OCI-LY1 (cell line): ENCODE measurements around the gene NTMT2.
"Not testable (repeated sequence)": the region's sequence is repeated elsewhere in the genome, so short reads cannot be mapped to it uniquely, and the experiment has no call there.

Experiments
- H2AFZ ChIP-seq: fragments of 200-600 bp; sonication (generic), shearing (Covaris generic); 2 replicates; pipeline ENCODE4 v1.6.0; 2014; ENCODE audit warnings: antibody characterized with exemption, mild to moderate bottlenecking, low read length
- H3F3A ChIP-seq: fragments of 200-600 bp; sonication (generic), shearing (Covaris generic); 2 replicates; pipeline ENCODE4 v1.6.0; 2014; ENCODE audit warnings: mild to moderate bottlenecking, antibody characterized with exemption, low read length, moderate library complexity; ENCODE audit not compliant: insufficient read depth
- H3K27ac ChIP-seq: fragments of 200-600 bp; sonication (generic); 2 replicates; pipeline ENCODE4 v1.5.1; 2014; ENCODE audit warnings: low read length, mixed run types, mild to moderate bottlenecking, low read depth; ENCODE audit not compliant: poor library complexity, severe bottlenecking
- H3K27me3 ChIP-seq: fragments of 200-600 bp; sonication (generic); 2 replicates; pipeline ENCODE4 v1.6.0; 2014; ENCODE audit warnings: antibody characterized with exemption, mild to moderate bottlenecking, low read length, moderate library complexity; ENCODE audit not compliant: insufficient read depth
- H3K36me3 ChIP-seq: fragments of 200-600 bp; sonication (generic); 2 replicates; pipeline ENCODE4 v1.6.1; 2014; ENCODE audit warnings: mild to moderate bottlenecking, antibody characterized with exemption, low read length, moderate library complexity, mixed read lengths; ENCODE audit not compliant: insufficient read depth
- H3K4me1 ChIP-seq: fragments of 200-600 bp; sonication (generic); 2 replicates; pipeline ENCODE4 v1.5.1; 2014; ENCODE audit warnings: mild to moderate bottlenecking, low read length, moderate library complexity; ENCODE audit not compliant: insufficient read depth, severe bottlenecking
- H3K4me2 ChIP-seq: fragments of 200-600 bp; sonication (generic), shearing (Covaris generic); 2 replicates; pipeline ENCODE4 v1.6.1; 2014; ENCODE audit warnings: low read length
- H3K4me3 ChIP-seq: fragments of 200-600 bp; sonication (generic); 2 replicates; pipeline ENCODE4 v1.5.1; 2014; ENCODE audit warnings: low read length, low read depth, mild to moderate bottlenecking, mixed read lengths; ENCODE audit not compliant: poor library complexity, severe bottlenecking
- H3K79me2 ChIP-seq: fragments of 200-600 bp; shearing (Covaris generic); 2 replicates; pipeline ENCODE4 v1.6.1; 2016; ENCODE audit warnings: mixed run types, low read length, mixed read lengths; ENCODE audit not compliant: insufficient read depth
- H3K9ac ChIP-seq: fragments of 200-600 bp; sonication (generic), shearing (Covaris generic); 2 replicates; pipeline ENCODE4 v1.6.1; 2014; ENCODE audit warnings: mild to moderate bottlenecking, low read length, mixed read lengths
- H3K9me2 ChIP-seq: fragments of 200-600 bp; sonication (generic), shearing (Covaris generic); 2 replicates; pipeline ENCODE4 v1.6.1; 2014; ENCODE audit warnings: low read depth, mild to moderate bottlenecking, low read length, mixed read lengths
- H3K9me3 ChIP-seq: fragments of 200-600 bp; shearing (Covaris generic); 2 replicates; pipeline ENCODE4 v1.6.1; 2014; ENCODE audit warnings: low read length, mixed read lengths
- H4K20me1 ChIP-seq: fragments of 200-600 bp; sonication (generic), shearing (Covaris generic); 2 replicates; pipeline ENCODE4 v1.6.0; 2016; ENCODE audit warnings: mild to moderate bottlenecking, low read length; ENCODE audit not compliant: insufficient read depth
- CTCF ChIP-seq: fragments of 200-600 bp; sonication (generic), shearing (Covaris generic); IDR thresholded peaks from 2 replicates; pipeline ENCODE4 v1.5.1; 2017; ENCODE audit warnings: mild to moderate bottlenecking, antibody characterized with exemption, low read length, moderate library complexity, mixed read lengths
- EZH2 ChIP-seq: fragments of 200-600 bp; sonication (generic), shearing (Covaris generic); IDR thresholded peaks from 2 replicates; pipeline ENCODE4 v1.8.0; 2017; ENCODE audit warnings: borderline replicate concordance, mixed run types, mild to moderate bottlenecking, antibody characterized with exemption, low read length, moderate library complexity, mixed read lengths

NTMT2 gene

GRCh38 chr1:170166518-170167180 lies 20.9 kb downstream of the NTMT2 start:
- Histone ChIP-seq H3F3A (no peaks in the 10 kb centered on the region), H3K9me3 (no peaks in the 10 kb centered on the region), H3K4me1 (no peaks in the 10 kb centered on the region), H2AFZ (no peak overlapping the region), H3K9ac (no peak overlapping the region), H3K4me2 (no peak overlapping the region), H3K4me3 (no peak overlapping the region), H3K27me3 (no peaks in the 10 kb centered on the region), H3K79me2 (no peaks in the 10 kb centered on the region), H3K36me3 (no peaks in the 10 kb centered on the region), H4K20me1 (no peaks in the 10 kb centered on the region), H3K27ac (no peak overlapping the region), H3K9me2 (no peaks in the 10 kb centered on the region)
- TF ChIP-seq EZH2 (no peak), CTCF (no peak)

GRCh38 chr1:170168265-170168664 lies 22.5 kb downstream of the NTMT2 start:
- no peaks in the 10 kb centered on the region for H3F3A ChIP-seq
- H3K9me3 ChIP-seq = no peaks in the 10 kb centered on the region
- no peak overlapping the region for H3K4me3 ChIP-seq
- H3K4me2 ChIP-seq = no peak overlapping the region
- no peak for TF ChIP-seq CTCF
- TF ChIP-seq EZH2 = no peak
- H3K79me2 ChIP-seq = no peaks in the 10 kb centered on the region
- no peak overlapping the region for H2AFZ ChIP-seq
- no peaks in the 10 kb centered on the region for H3K4me1 ChIP-seq
- H3K36me3 ChIP-seq = no peaks in the 10 kb centered on the region
- no peaks in the 10 kb centered on the region for H3K9me2 ChIP-seq
- no peaks in the 10 kb centered on the region for H4K20me1 ChIP-seq
- no peak overlapping the region for H3K9ac ChIP-seq
- no peak overlapping the region for H3K27ac ChIP-seq
- H3K27me3 ChIP-seq = no peaks in the 10 kb centered on the region

GRCh38 chr1:170170513-170170912 lies 24.8 kb downstream of the NTMT2 start:
- H3K79me2 ChIP-seq, H3K9me2 ChIP-seq, H3K4me1 ChIP-seq, H3K9ac ChIP-seq, H3F3A ChIP-seq, H3K9me3 ChIP-seq, H3K4me3 ChIP-seq, H3K4me2 ChIP-seq, H3K36me3 ChIP-seq, H2AFZ ChIP-seq, H3K27me3 ChIP-seq, H4K20me1 ChIP-seq, H3K27ac ChIP-seq: not testable (repeated sequence)

GRCh38 chr1:170174395-170174794 lies 28.6 kb downstream of the NTMT2 start:
- no peaks in the 10 kb centered on the region for H3K79me2 ChIP-seq
- H3K9me2 ChIP-seq = no peaks in the 10 kb centered on the region
- no peak overlapping the region for H3K4me3 ChIP-seq
- H3K27ac ChIP-seq = no peak overlapping the region
- H3K4me2 ChIP-seq = no peak overlapping the region
- H4K20me1 ChIP-seq = no peaks in the 10 kb centered on the region
- no peaks in the 10 kb centered on the region for H3K4me1 ChIP-seq
- no peaks in the 10 kb centered on the region for H3K9me3 ChIP-seq
- H3K9ac ChIP-seq = no peak overlapping the region
- TF ChIP-seq CTCF (no peak), EZH2 (no peak)
- H2AFZ ChIP-seq = no peak overlapping the region
- H3K27me3 ChIP-seq = no peaks in the 10 kb centered on the region
- H3K36me3 ChIP-seq = no peaks in the 10 kb centered on the region
- no peaks in the 10 kb centered on the region for H3F3A ChIP-seq
